GM19468 (cell line): ENCODE data around the gene NUTM2B.
"Not testable (repeated sequence)": the region's sequence is repeated elsewhere in the genome, so short reads cannot be mapped to it uniquely, and the experiment has no call there.

ENCODE experiments used
- ATAC-seq: cut with Tn5 transposase; IDR thresholded peaks from one replicate; pipeline ENCODE4 v1.9.1; 2021; ENCODE audit warnings: mild to moderate bottlenecking, moderate library complexity, moderate number of reproducible peaks; ENCODE audit not compliant: unreplicated experiment; ENCODE audit errors: extremely low read depth

NUTM2B gene

DNA sequence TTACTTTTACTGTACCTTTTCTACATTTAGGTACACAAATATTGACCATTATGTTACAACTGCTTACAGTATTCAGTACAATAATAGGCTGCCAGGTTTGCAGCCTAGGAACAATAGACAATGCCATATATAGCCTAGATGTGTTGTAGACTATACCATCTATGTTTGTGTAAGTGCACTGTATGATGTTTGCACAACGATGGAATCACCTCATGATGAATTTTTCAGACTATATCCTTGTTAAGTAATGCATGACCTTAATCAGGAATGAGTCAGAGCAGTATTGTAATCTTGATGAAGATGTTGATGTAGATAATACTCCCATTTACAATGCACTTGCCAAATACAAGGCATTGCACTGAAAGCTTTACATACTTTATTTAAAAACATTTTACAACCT, 23.6 kb downstream of the NUTM2B start:
- ATAC-seq, result not testable (repeated sequence)

GRCh38 chr10:79744844-79745243, 41.8 kb downstream of the NUTM2B start:
- ATAC-seq, result not testable (repeated sequence)

DNA sequence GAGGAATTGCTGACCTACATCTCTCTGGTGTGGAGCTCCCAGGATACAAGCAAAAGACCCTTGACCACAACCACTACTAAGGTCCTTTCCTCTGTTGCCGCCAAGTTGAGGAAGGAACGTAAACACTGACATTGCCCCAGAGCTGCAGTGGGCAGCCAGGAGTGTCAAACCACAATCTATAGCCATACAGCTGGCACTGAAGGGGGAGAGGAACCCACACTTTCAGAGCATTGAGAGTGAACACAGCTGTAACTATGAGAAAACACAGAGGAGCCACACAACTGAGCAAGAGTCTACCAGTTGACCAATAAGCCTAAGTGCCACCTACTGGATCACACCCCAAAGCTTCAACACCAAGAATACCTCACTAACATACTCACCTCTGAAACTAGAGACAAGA, 45.5 kb downstream of the NUTM2B start:
- ATAC-seq, result not testable (repeated sequence)

DNA sequence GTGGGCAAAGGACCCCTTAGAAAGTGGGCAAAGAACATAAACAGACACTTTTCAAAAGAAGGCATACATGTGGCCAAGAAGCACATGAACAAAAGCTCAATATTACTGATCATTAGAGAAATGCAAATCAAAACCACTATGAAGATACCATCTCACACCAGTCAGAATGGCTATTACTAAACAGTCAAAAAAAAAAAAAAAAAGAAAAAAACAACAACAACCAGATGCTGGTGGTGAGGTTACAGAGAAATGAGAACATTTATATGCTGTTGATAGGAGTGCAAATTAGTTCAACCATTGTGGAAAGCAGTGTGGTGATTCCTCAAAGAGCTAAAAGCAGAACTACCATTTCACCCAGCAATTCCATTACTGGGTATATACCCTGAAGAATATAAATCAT, 50.6 kb downstream of the NUTM2B start:
- ATAC-seq, result not testable (repeated sequence)

GRCh38 chr10:79758297-79758993, 55.4 kb downstream of the NUTM2B start:
- ATAC-seq, result not testable (repeated sequence)
